Adipose tissue (tissue), 3 donors: ENCODE results near the gene ZNF783. TPM values are rescaled to one million over a fixed set of nuclear protein-coding genes. Genes with fewer than 3 reads are reported as not detected.
"Not testable (repeated sequence)": the region's sequence is repeated elsewhere in the genome, so short reads cannot be mapped to it uniquely, and the experiment has no call there.

Experiments
- H3K27ac ChIP-seq: one replicate; pipeline ENCODE4 v1.5.1; 2013; ENCODE audit warnings: low read depth, low read length
- WGBS, 3 donors: extraction: QIAGEN DNeasy Blood & Tissue Kit; methylation state at CpG; one replicate each; pipeline ENCODE4 v1.1.7; 2013; 5-methylcytosine and 5-hydroxymethylcytosine counted together
- polyA plus RNA-seq, 3 donors: library from polyadenylated mRNA; stranded (reverse); fragments of 200-250 nt; gene quantifications; one replicate each; pipeline ENCODE4 v1.2.3, GENCODE V29; 2013
- donor health status: healthy with polysubstance abuse.
- donor health status: Bipolar disorder and iron deficiency.
- donor health status: healthy.

The ZNF783 gene
- 1 to 10 TPM; 5.5 to 8.6 (median 7.9) TPM for polyA plus RNA-seq

DNA sequence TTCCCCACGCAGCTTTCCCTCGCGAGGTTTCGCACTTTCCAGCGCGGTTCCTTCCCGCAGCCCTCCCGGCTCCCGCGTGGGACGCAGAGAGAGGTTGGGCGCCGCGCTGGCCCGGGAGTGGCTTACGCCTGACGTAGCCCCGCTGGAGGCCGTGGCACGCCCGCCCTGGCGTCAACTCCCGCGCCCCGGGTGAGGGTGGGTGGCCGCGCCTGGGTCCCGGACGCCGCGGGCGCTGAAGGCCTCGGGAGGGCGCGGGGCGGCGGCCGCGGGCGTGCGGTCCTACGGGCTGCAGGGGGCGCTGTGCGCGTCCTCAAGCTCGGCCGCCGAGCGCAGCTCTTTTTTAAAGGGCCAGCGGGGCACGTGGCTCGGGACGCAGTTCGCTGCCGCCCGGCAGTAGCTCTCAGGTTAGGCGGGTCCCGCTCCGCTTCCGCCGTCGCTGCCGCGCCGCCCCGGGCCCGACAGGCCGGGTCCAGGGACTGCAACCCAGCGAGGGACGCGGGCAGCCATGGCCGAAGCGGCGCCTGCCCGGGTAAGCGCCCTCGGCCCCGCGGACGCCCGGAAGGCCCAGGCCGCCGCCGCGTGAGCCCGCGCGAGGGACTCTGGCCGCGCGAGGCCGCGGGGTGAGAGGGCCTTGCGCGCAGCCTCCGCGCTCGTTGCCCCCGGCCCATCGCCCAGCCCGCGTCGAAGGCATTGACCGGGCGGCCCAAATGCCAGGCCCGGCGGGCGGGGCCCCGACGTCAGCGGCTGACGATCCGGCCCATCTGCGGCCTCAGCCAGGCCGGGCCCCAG, at the start of gene ZNF783:
Gene ZNF783, plus strand, starts transcription at position 368 of the 789 bp plus-strand sequence. Its CDS starts 138 bp downstream, at position 506.
- WGBS, 3 donors: 1% methylated on average over 78 to 115 of the region's 115 CpGs
- peak within 1 kb of the TSS; percentile 80 for H3K27ac ChIP-seq

DNA sequence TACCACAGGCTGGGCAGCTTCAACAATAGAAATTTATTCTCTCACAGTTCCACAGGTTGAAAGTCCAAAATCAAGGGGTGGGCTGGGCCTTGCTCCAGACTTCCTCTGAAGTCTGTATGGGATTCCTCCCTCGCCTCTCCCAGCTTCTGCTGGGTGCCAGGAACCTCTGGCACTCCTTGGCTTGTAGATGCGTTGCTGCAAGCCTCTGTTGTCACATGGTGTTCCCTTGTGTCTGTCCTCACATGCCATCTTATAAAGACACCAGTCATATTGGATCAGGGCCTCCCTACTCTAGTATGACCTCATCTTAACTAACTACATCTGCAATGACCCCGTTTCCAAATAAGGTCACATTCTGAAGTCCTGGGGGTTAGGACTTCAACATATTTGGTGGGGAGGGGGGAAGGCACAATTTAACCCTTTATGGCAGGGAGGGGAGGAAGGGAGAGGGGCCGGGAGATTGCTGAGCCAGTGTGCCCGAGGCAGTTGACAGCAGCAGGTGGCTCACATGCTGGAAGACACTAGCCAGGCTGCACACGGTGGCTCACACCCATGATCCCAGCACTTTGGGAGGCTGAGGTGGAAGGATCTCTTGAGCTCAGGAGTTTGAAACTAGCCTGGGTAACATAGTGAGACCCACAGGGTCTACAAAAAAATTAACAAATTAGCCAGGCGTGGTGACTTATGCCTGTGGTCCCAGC, 47.8 kb upstream of the ZNF783 start:
- H3K27ac ChIP-seq: no peak overlapping the region
- WGBS, 3 donors: 80 to 85% (median 81%) methylated on average over 7 of the region's 7 CpGs

DNA sequence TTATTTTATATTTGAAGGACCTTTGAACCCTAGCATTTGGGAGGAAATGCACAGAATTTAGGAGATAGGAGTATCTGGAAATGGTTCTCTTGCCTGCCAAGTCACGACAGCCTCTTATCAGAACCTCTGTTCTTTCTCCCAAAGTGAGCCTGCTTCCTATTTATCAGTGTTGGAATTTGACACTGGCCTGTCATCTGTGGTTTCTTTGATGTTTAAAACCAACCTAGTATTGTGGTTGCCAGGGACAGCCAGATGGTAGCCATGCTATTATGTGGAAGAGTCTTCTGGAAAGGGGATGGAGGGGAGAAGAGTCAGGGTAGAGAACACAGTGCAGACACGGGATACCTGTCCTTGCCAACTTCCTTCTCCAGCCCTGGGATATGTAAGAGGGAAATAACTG, 45.6 kb upstream of the ZNF783 start:
- no peak overlapping the region for H3K27ac ChIP-seq
- 68 to 83% (median 77%) methylated on average over 2 of the region's 2 CpGs for WGBS, 3 donors

- no peak overlapping the region for H3K27ac ChIP-seq
- WGBS, 3 donors: 81 to 99% (median 83%) methylated on average over 6 of the region's 6 CpGs
Measured at GRCh38 chr7:149217570-149217969, 44.4 kb upstream of the ZNF783 start.

DNA sequence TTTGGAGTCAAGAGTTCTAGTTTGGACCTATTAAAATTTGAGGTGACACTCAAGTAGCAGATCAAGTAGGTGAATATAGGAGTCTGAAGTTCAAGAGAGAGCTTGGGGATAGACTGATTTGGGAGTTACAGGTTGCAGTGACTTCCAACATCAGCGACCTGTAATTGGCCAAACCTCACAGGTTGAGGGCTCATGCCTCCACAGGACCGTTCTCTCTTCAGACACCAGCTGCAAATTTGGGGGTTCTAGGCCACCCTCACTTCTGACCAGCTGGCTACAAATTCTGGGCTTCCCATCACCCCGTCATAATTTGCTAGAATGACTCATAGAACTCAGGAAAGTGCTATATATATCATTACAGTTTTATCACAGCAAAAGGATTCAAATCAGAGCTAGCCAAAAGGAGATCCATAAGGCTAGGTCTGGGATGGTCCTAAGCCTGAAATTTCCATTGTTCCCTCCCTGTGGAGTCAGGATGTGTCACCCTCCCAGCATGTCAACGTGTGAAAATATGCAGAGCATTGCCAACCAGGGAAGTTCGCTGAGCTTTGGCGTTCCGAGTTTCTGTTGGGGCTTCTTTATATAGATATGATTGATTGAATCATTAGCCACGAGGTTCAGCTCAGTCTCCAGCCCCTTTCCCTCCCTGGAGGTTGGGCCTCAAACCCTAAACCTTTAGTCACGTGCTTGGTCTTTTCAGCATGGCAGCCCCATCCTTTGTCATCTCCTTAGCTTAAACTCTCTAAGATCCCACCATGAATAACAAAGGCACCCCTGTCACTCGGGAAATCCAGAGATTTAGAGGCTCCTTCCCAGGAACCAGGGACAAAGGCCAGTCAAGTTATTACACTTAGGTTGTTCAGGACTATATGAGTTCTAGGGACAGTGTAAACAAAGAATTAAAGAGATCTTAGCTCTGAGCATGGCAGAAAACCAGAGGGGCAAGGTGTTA, 43.3 kb upstream of the ZNF783 start:
- 74 to 89% (median 88%) methylated on average over 10 of the region's 10 CpGs for WGBS, 3 donors
- H3K27ac ChIP-seq: no peak overlapping the region

- 70 to 79% (median 76%) methylated on average over 6 of the region's 6 CpGs for WGBS, 3 donors
- H3K27ac ChIP-seq: no peak overlapping the region
Measured at GRCh38 chr7:149220534-149220933, 41.5 kb upstream of the ZNF783 start.

GRCh38 chr7:149223176-149223575, 38.8 kb upstream of the ZNF783 start:
- WGBS, 3 donors: 95 to 97% (median 97%) methylated on average over 8 of the region's 8 CpGs

GRCh38 chr7:149223761-149224160, 38.2 kb upstream of the ZNF783 start:
- 97 to 99% (median 99%) methylated on average over 15 to 39 of the region's 39 CpGs for WGBS, 3 donors
- H3K27ac ChIP-seq: no peak overlapping the region

More at GRCh38 chr7:149223176-149223575, 38.8 kb upstream of the ZNF783 start:
- no peak overlapping the region for H3K27ac ChIP-seq

GRCh38 chr7:149224352-149224751, 37.6 kb upstream of the ZNF783 start:
- WGBS, 3 donors: 98 to 99% (median 99%) methylated on average over 36 to 37 of the region's 37 CpGs

DNA sequence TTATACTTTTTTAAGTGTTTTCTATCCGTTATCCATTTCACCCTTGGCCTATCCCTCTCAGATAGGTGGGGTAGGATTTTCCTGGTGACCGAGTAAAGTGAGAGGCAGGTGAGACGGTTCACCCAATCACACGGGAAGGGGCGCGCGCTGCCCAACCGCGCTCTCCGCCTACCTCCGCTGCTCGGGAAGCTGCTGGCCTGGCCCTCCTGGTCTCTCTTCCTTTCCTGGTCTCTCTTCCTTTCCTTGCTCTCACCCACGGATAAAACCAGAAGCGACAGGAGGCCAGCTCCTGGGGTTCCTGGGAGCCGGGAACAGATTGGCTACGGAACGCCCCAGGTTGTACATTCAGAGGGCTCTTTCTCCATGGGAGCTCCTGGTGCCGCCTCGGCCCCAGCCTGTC, 36.9 kb upstream of the ZNF783 start:
- H3K27ac ChIP-seq: no peak overlapping the region

More at GRCh38 chr7:149224352-149224751, 37.6 kb upstream of the ZNF783 start:
- H3K27ac ChIP-seq: no peak overlapping the region

DNA sequence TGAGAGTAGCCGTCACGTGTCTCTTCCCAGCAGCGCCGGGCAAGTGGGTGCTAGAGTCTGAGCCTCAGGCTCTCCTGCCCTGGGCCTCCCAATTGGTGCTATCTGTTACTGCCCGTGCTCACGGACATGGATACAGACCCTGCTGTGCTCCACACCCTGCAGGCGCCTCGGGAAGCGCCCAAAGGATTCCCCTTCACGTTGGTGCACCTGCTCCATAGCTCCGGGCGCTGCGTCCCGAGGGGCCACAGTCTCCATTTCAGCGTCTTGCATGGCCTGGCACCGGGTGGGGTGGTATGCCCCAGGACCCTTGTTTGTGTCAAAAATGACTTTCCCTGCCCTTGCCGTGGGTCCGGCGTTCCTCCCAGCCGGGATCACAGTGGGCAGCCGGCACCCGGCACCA, 36.3 kb upstream of the ZNF783 start:
- WGBS, 3 donors: 95 to 98% (median 96%) methylated on average over 22 of the region's 22 CpGs
- no peak overlapping the region for H3K27ac ChIP-seq

More for the DNA sequence above, 36.9 kb upstream of the ZNF783 start:
- WGBS, 3 donors: 92 to 94% (median 93%) methylated on average over 19 of the region's 19 CpGs

DNA sequence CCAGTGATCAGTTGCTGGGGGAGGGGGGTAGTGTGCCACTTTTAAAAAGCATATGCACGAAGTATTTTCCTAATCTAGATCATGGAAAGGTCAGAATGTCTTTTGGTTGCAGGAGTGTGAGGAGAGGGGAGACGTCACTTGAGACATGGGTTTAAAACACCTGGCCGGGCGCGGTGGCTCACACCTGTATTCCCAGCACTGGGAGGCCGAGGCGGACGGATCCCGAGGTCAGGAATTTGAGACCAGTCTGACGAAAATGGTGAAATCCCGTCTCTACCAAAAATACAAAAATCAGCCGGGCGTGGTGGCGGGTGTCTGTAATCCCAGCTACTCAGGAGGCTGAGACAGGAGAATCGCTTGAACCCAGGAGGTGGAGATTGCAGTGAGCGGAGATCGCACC, 35.6 kb upstream of the ZNF783 start:
- WGBS, 3 donors: 92 to 95% (median 93%) methylated on average over 17 of the region's 17 CpGs
- not testable (repeated sequence) for H3K27ac ChIP-seq

GRCh38 chr7:149226840-149227494, 35.0 kb upstream of the ZNF783 start:
- no peak overlapping the region for H3K27ac ChIP-seq
- WGBS, 3 donors: 72 to 87% (median 86%) methylated on average over 6 of the region's 6 CpGs

DNA sequence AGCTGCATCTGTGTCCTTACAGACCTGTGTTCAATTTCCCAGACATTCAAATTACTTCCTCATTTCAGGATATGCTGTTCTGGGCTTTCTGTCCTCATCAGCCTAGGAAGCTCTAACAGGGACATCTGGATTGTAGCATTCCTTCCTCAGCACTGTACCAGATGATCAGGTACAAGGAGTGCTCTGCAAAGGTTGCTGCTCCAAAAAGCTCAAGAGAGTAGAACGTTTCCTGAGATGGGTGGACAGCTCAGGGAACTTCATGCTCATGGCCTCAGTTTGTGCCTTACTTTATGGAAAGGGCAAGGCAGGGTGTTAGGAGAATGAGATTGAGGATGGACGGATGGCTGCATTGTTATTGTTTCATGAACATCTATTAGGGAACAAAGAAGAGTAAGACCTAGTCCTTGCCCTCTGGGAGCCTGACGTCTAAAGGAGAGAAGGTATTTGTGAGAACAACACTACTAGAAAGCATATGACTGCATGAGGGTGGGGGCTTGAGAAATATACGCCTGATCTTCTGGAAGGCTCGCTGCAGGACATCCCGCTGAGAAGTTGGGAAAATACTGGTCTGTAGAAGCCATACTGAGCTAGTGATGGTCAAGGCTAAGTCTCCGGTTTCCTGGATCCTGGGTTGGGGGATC, 33.0 kb upstream of the ZNF783 start:
- 56 to 64% (median 62%) methylated on average over 7 of the region's 7 CpGs for WGBS, 3 donors
- no peak overlapping the region for H3K27ac ChIP-seq

DNA sequence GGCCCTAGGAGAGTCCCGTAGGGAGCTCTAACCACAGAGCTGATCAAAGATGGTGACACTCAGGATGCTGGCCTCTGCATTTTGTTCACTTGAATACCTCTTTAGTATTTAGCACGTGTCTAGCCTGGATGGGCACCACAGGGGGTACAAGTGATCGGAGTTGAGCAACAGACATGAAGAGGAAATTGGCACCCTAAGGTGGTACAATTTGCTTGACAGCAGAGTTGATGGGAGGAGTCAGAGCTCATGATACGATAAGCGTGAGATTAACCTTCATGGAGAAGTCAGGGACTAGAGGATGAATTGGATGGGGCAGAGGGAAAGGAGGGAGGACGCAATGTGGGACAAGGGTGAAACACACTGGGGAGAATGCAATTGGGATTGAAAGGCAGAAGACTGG, 32.5 kb upstream of the ZNF783 start:
- 55 to 62% (median 57%) methylated on average over 6 of the region's 6 CpGs for WGBS, 3 donors
- H3K27ac ChIP-seq: no peak overlapping the region

GRCh38 chr7:149232362-149232761, 29.6 kb upstream of the ZNF783 start:
- H3K27ac ChIP-seq: no peak overlapping the region
- 59 to 84% (median 71%) methylated on average over 2 of the region's 2 CpGs for WGBS, 3 donors

GRCh38 chr7:149233655-149234204, 28.3 kb upstream of the ZNF783 start:
- WGBS, 3 donors: 73 to 81% (median 77%) methylated on average over 7 of the region's 7 CpGs
- not testable (repeated sequence) for H3K27ac ChIP-seq
